Esophagus muscularis mucosa (tissue), 4 donors: ENCODE measurements around the gene NDUFAF5.

Source experiments
- CTCF ChIP-seq, 3 experiments: fragments of 200-600 bp in 2 of 3; fragments of 450-650 bp in 1 of 3; sonication (generic) in 2 of 3; IDR thresholded peaks; one replicate each; pipeline ENCODE4 v1.5.1; 2017 to 2019; ENCODE audit warnings: antibody characterized with exemption in 3 of 3, mild to moderate bottlenecking in 2 of 3, moderate library complexity in 1 of 3
- EP300 ChIP-seq: sonication (generic); formaldehyde crosslinking; IDR thresholded peaks from one replicate; pipeline ENCODE4 v1.6.1; 2017; ENCODE audit warnings: antibody characterized with exemption
- POLR2A ChIP-seq: fragments of 450-650 bp; IDR thresholded peaks from one replicate; pipeline ENCODE4 v1.6.1; 2017; ENCODE audit warnings: antibody characterized with exemption, moderate library complexity, mild to moderate bottlenecking, low read depth
- POLR2AphosphoS5 ChIP-seq, 2 donors: sonication (generic); formaldehyde crosslinking; IDR thresholded peaks; one replicate each; pipeline ENCODE4 v1.6.1; 2017; ENCODE audit warnings: antibody characterized with exemption in 2 of 2

- TF ChIP-seq CTCF (IDR thresholded peaks at IDR 0.05) (no peak), POLR2A (no peak), POLR2AphosphoS5 (IDR thresholded peaks at IDR 0.05) (no peak), EP300 (no peak)
Measured at GRCh38 chr20:13813910-13814309, 29.1 kb downstream of the NDUFAF5 start.
